ENCODE data around the gene CDKN2B-AS1.

The CDKN2B-AS1 gene

GRCh38 chr9:22005702-22006606 lies 11.4 kb downstream of the CDKN2B-AS1 start (continued):
- no peak for TF ChIP-seq TSHZ1 (tag by site-specific recombination; IDR thresholded peaks at IDR 0.05; ENCODE audit: borderline replicate concordance)
- peak; percentile 55; the same call in 1 of the 2 replicates for TF ChIP-seq ZNF610 (tag by site-specific recombination; IDR thresholded peaks at IDR 0.05; ENCODE audit: borderline replicate concordance)
- TF ChIP-seq ZEB2 (tag by site-specific recombination; IDR thresholded peaks at IDR 0.05), result peak; percentile 83
- no peak for TF ChIP-seq KLF16 (tag by site-specific recombination; IDR thresholded peaks at IDR 0.05)
- no peak for TF ChIP-seq PRDM2 (tag by site-specific recombination; IDR thresholded peaks at IDR 0.05; ENCODE audit: borderline replicate concordance)
- TF ChIP-seq ZNF660 (tag by site-specific recombination; IDR thresholded peaks at IDR 0.05), result 0 out of 2 replicates have a peak, but pooled peaks have one; percentile 23
- TF ChIP-seq ZBTB26 (tag by site-specific recombination; optimal IDR thresholded peaks at IDR 0.05), result peak; percentile 87
- peak; percentile 95 for TF ChIP-seq GLIS2 (tag by site-specific recombination; IDR thresholded peaks at IDR 0.05)
- TF ChIP-seq KLF1 (tag by site-specific recombination; IDR thresholded peaks at IDR 0.05), result no peak
- TF ChIP-seq GLIS1 (tag by site-specific recombination; IDR thresholded peaks at IDR 0.05), result peak; percentile 85
- TF ChIP-seq ZBTB8A (tag by site-specific recombination; IDR thresholded peaks at IDR 0.05), result 0 out of 2 replicates have a peak, but pooled peaks have one; percentile 28
- TF ChIP-seq ZNF211 (tag by site-specific recombination; IDR thresholded peaks at IDR 0.05; ENCODE audit: low read depth), result no peak
- peak; percentile 87 for TF ChIP-seq ZNF600 (tag by site-specific recombination; IDR thresholded peaks at IDR 0.05)
- no peak for TF ChIP-seq ZNF239 (tag by site-specific recombination; IDR thresholded peaks at IDR 0.05)
- TF ChIP-seq PRDM1 (tag by site-specific recombination; IDR thresholded peaks at IDR 0.05), result peak; percentile 60; the same call in 1 of the 2 replicates
- TF ChIP-seq YY2 (tag by site-specific recombination; IDR thresholded peaks at IDR 0.05), result no peak
- no peak for TF ChIP-seq ZNF571 (tag by site-specific recombination; IDR thresholded peaks at IDR 0.05)
- TF ChIP-seq ZNF48 (tag by site-specific recombination; IDR thresholded peaks at IDR 0.05), result no peak
- 0 out of 2 replicates have a peak, but pooled peaks have one; percentile 11 for TF ChIP-seq PRDM4 (tag by site-specific recombination; IDR thresholded peaks at IDR 0.05)
- TF ChIP-seq ZNF391 (tag by site-specific recombination; IDR thresholded peaks at IDR 0.05; ENCODE audit: borderline replicate concordance, low read depth), result no peak
- no peak for TF ChIP-seq SETDB1 (IDR thresholded peaks at IDR 0.05; ENCODE audit: insufficient read length, low read length)
- TF ChIP-seq ZNF2 (tag by site-specific recombination; IDR thresholded peaks at IDR 0.05), result peak; percentile 61
- peak; percentile 79; the same call in 1 of the 2 replicates for TF ChIP-seq IKZF3 (tag by site-specific recombination; IDR thresholded peaks at IDR 0.05)
- TF ChIP-seq ZNF335 (tag by site-specific recombination; conservative IDR thresholded peaks at IDR 0.05), result peak; percentile 13; the same call in 1 of the 2 replicates
- TF ChIP-seq ZBTB17 (tag by site-specific recombination; IDR thresholded peaks at IDR 0.05), result peak; percentile 74
- peak; percentile 16; the same call in 1 of the 2 replicates for TF ChIP-seq SP2 (tag by site-specific recombination; IDR thresholded peaks at IDR 0.05)
